Measurements from ENCODE around the gene NCOR2. TPM values are rescaled to one million over a fixed set of nuclear protein-coding genes. Genes with fewer than 3 reads are reported as not detected.

Gene NCOR2
- total RNA-seq, 1 experiment from 2014 or later: 326 TPM

- TF ChIP-seq ATF6 (CRISPR knock-in tag; IDR thresholded peaks at IDR 0.05) (no peak), FOXJ3 (CRISPR knock-in tag; IDR thresholded peaks at IDR 0.05; ENCODE audit: borderline replicate concordance) (no peak), MXD4 (CRISPR knock-in tag; IDR thresholded peaks at IDR 0.05; ENCODE audit: borderline replicate concordance) (no peak), MAX (CRISPR knock-in tag; IDR thresholded peaks at IDR 0.05) (no peak), ZMAT4 (CRISPR knock-in tag; IDR thresholded peaks at IDR 0.05) (no peak), JAZF1 (CRISPR knock-in tag; IDR thresholded peaks at IDR 0.05) (no peak), JUN (CRISPR knock-in tag; IDR thresholded peaks at IDR 0.05) (no peak), TP53 (CRISPR knock-in tag; IDR thresholded peaks at IDR 0.05) (no peak), AR (CRISPR knock-in tag; IDR thresholded peaks at IDR 0.05) (no peak)
Measured at GRCh38 chr12:124597041-124597440, 29.6 kb upstream of the NCOR2 start (continued).

- CTCF ChIA-PET: no interaction called here
- POLR2A ChIA-PET: no interaction called here
- Mint-ChIP-seq H3K4me3 (no peak overlapping the region), H3K27me3 (ENCODE audit: low read depth) (no peaks in the 10 kb centered on the region; the same call in 1 of the 2 replicates), H3K36me3 (peaks cover 5% of the 10 kb centered on the region), H3K9me3 (peaks cover 22% of the 10 kb centered on the region), H3K4me1 (no peaks in the 10 kb centered on the region), H3K27ac (no peak overlapping the region)
- no peak for DNase-seq (ENCODE audit: low spot score)
- ATAC-seq: no peak
- TF ChIP-seq ZNF281 (CRISPR knock-in tag; IDR thresholded peaks at IDR 0.05) (no peak), RORB (CRISPR knock-in tag; IDR thresholded peaks at IDR 0.05) (no peak), USF2 (CRISPR knock-in tag; IDR thresholded peaks at IDR 0.05) (no peak), ATF2 (CRISPR knock-in tag; IDR thresholded peaks at IDR 0.05; ENCODE audit: borderline replicate concordance, low read depth) (no peak), MXD4 (CRISPR knock-in tag; IDR thresholded peaks at IDR 0.05; ENCODE audit: borderline replicate concordance) (no peak), AR (CRISPR knock-in tag; IDR thresholded peaks at IDR 0.05) (no peak), SP1 (CRISPR knock-in tag; conservative IDR thresholded peaks at IDR 0.05) (no peak), TEAD4 (CRISPR knock-in tag; IDR thresholded peaks at IDR 0.05) (no peak), ZBTB21 (CRISPR knock-in tag; IDR thresholded peaks at IDR 0.05; ENCODE audit: borderline replicate concordance) (no peak), CBFB (CRISPR knock-in tag; IDR thresholded peaks at IDR 0.05; ENCODE audit: low read depth) (no peak), TCF7 (CRISPR knock-in tag; IDR thresholded peaks at IDR 0.05; ENCODE audit: low read depth) (no peak), PRDM15 (CRISPR knock-in tag; IDR thresholded peaks at IDR 0.05) (no peak)
Measured at GRCh38 chr12:124595444-124595843, 28.0 kb upstream of the NCOR2 start.

All from WTC11 (cell line).